Measurements from ENCODE around the gene TSG101. TPM values are rescaled to one million over a fixed set of nuclear protein-coding genes. Genes with fewer than 3 reads are reported as not detected.

TSG101 gene
- total RNA-seq, 1 experiment from 2014 or later = 93.9 TPM

- no peak for DNase-seq (ENCODE audit: extremely low read depth, low read depth)
Measured at GRCh38 chr11:18495271-18495670, 31.5 kb downstream of the TSG101 start.

DNA sequence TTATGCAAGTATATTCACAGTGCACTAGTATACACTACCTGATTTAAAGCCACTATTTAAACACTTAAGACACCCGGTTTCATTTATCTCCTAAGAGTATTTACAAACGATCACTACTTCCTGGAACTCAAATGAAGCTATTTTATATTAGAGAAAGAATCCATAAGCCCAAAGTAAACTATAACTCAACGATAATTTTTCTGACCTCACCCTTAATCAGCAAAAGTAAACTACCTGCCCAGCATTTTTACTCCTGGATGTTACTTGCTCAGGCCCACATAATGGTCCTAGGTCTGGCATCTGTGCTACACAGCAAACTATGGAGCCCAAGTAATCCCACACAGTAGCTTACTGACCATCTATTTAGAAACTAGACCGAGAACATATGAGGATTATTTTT lies 33.4 kb downstream of the TSG101 start:
- DNase-seq (ENCODE audit: extremely low read depth, low read depth) = no peak

GRCh38 chr11:18492888-18493287 lies 33.9 kb downstream of the TSG101 start:
- DNase-seq (ENCODE audit: extremely low read depth, low read depth) = no peak

DNA sequence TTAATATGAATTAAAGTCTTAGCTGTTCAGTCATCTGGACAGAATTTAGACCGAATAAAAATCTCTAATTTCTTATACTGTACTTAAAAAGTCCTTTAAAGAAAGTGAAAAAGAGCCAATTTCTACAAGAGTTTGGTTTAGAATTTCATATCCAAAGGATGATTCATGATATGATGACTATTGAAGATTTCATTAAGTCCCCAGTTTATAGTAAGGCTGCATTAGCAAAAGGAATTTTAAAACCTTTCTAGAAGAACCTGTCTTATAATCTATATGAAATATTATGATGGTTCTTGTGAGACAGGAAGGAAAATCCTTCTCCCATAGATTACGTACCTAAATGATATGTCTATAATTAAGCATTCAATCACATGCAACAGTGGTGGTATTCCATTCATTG lies 34.8 kb downstream of the TSG101 start:
- DNase-seq (ENCODE audit: extremely low read depth, low read depth) = no peak

DNA sequence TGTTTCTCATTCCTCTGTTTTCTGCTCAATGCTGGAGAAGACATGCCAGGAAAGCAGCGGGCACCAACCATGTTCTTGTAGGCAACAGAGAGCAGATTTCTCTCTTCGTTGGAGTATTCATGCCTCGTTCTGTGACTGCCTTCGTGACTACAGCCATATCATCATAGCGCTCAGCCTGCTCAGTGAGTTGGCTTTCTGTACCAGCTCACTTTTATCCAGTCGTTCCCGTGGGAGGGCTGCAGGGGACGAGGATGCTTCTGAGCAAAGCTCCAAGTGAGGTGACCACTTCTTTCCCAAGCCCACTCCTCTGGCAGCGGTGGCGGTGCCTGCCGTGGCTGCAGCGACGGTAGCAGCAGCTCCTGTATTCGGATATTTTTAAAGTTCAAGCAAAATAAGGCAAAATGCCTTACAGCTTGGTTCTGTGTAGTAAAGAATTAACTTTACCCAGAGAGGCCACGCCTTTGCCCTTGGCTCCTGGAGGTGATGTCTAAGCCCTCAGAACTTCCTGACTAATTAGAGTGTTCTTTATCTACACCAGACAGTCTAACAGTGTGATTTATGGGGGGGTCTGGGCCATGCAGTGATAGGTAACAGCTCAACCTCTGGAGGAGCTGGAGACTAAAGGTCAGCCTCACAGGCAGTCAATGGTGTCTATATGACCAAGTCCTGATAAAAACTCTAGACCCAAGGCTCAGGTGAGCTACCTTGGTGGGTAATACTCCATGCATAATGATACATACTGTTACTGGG lies 35.8 kb downstream of the TSG101 start:
- no peak for DNase-seq (ENCODE audit: extremely low read depth, low read depth)

DNA sequence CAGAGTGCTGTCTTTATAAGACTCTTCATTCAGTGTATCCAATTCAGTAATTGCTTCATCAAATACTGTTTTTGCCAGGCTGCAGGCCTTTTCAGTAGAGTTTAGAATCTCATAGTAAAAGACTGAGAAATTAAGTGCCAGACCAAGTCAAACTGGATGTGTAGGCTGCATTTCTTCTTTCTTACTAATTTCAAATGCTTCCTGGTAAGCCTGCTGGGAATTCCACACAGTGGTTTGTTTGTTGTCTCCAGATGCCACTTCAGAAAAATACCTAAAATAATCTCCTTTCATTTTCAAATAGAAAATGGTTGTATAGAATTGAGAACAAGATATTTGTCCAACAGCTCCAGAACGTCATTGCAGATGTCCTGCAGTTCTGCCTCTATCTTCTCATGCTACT lies 36.4 kb downstream of the TSG101 start:
- no peak for DNase-seq (ENCODE audit: extremely low read depth, low read depth)

GRCh38 chr11:18485913-18486528 lies 40.7 kb downstream of the TSG101 start:
- no peak for DNase-seq (ENCODE audit: extremely low read depth, low read depth)

DNA sequence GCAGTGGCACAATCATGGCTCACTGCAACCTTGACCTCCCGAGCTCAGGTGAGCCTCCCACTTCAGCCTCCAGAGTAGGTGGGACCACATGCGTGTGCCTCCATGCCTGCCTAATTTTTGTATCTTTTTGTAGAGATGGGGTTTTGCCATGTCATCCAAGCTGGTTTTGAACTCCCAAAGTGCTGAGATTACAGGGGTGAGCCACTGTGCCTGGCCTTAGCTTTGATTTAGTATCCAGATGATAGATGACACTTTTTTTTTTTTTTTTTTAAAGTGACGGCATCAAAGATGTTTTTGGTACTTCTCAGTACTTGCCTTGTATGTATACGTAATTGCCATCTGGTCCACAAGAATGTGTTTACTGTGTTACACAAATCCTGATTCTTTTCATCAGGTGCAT lies 47.7 kb downstream of the TSG101 start:
- no peak for DNase-seq (ENCODE audit: extremely low read depth, low read depth)

DNA sequence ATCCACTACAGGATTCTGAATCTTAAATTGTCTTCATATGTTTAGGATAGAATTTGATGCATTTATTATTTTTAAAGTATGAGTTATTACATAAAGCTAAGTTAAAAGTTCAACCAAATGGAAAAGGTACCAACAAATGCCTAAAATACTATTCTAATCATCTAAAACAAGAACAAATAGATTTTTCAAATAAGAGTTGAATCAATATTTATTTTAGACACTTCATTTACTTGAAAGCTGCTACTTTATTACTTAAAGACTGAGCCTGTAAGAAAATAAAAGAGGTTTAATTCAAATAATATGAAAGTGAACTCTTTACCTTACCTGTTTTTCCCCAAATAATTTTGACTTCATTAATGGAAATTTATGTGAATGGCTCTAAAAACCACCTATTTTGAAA lies 54.2 kb downstream of the TSG101 start:
- no peak for DNase-seq (ENCODE audit: extremely low read depth, low read depth)

- DNase-seq (ENCODE audit: extremely low read depth, low read depth) = no peak
Measured at GRCh38 chr11:18471995-18472394, 54.7 kb downstream of the TSG101 start.

GRCh38 chr11:18468961-18469360 lies 57.8 kb downstream of the TSG101 start:
- no peak for DNase-seq (ENCODE audit: extremely low read depth, low read depth)

- DNase-seq (ENCODE audit: extremely low read depth, low read depth) = no peak
Measured at GRCh38 chr11:18468059-18468458, 58.7 kb downstream of the TSG101 start.

GRCh38 chr11:18466402-18466801 lies 60.3 kb downstream of the TSG101 start:
- no peak for DNase-seq (ENCODE audit: extremely low read depth, low read depth)

GRCh38 chr11:18463439-18463838 lies 63.3 kb downstream of the TSG101 start:
- DNase-seq (ENCODE audit: extremely low read depth, low read depth) = no peak

GRCh38 chr11:18461909-18462308 lies 64.8 kb downstream of the TSG101 start:
- DNase-seq (ENCODE audit: extremely low read depth, low read depth) = no peak

DNA sequence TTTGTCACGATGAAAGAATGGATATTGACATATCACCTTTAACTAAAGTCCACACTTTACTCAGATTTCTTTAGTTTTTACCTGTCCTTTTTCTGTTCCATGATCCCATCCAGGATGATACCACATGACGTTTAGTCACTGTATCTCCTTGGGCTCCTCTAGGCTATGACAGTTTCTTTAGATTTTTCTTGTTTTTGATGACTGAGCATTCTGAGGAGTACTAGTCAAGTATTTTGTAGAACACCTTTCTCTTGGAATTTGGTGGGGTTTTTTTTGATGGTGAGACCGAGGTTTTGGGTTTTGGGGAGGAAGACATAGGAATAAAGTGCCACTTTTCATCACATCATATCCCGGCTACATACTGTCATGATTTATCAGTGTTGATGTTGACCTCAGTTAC lies 67.1 kb downstream of the TSG101 start:
- DNase-seq (ENCODE audit: extremely low read depth, low read depth) = no peak

DNA sequence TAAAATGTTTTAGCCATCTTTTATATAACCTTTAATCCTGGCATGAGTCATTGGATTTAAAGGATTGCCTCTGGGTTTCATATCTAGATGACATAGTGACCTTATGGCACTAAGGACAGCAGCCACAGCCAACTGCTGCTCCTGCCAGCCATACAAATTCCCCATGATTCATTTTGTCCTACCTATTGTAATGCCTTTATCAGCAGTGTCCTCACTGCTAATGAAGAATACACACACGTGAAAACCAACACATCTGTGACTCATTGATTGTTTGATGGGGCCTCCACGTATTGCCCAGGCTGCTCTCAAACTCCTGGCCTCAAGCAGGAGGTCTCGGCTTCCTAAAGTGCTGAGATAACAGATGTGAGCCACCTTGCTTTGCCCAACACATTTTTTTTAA lies 69.3 kb downstream of the TSG101 start:
- no peak for DNase-seq (ENCODE audit: extremely low read depth, low read depth)

DNA sequence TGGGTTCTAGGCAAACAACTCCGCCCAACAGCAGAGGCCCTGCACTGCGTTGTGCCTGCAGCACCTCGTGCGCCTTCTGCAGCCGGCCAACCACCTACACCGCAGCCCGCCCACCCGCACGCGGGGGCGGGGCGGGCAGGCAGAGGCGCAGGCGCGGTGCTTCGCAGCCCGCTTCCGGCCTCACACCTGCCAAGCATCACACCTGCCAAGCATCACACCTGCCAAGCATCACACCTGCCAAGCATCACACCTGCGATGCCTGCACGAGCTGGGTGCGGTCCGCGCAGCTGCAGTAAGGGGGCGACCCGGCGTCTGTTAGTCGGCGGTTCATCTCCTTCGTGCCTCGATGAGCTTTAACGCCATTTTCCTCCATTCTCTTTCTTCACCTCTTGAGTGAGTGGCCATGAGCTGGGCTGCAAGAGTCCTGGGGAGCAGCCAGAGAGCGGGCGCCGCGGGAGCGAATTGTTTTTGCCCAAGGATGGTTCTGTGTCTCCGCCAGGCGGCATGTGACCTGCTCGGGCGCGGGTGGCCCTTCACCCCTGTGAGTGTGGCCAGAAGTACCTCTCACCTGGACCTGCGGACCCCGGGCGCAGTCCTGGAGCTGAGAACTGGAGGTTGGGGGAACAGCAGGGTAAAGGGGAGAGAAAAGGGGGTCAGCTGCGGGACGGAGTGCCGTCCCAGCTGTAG lies 70.9 kb downstream of the TSG101 start, which contains the start of gene LDHAL6A:
TSS of gene LDHAL6A (plus strand) at position 171 of the 687 bp plus-strand sequence. CDS start 825 bp downstream, outside the sequence.
- DNase-seq (ENCODE audit: extremely low read depth, low read depth) = no peak

- no peak for DNase-seq (ENCODE audit: extremely low read depth, low read depth)
Measured at GRCh38 chr11:18452927-18453326, 73.8 kb downstream of the TSG101 start.

GRCh38 chr11:18449251-18449650 lies 77.5 kb downstream of the TSG101 start:
- DNase-seq (ENCODE audit: extremely low read depth, low read depth) = no peak

DNA sequence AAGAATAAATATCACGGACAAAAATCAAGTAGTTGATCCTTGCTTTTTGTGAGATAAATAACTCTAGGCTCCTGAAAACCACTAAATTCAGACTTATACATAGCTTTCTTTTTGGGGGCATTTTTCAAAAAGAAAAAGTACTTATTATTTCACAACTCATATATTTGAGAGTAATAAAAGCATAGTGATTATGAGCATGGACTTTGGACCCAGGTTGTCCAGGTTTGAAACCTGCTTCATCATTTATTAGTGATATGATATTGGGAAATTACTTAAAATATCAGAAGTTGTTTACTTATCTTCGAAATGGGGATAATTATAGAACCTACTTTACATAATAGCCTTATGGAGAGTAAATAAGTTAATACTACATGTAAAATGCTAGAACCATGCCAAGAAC lies 88.1 kb downstream of the TSG101 start:
- no peak for DNase-seq (ENCODE audit: extremely low read depth, low read depth)

Data from NCI-H460 (cell line).